GM19328 (cell line): Measurements from ENCODE around the gene KCTD15.

Experiments used
- ATAC-seq: cut with Tn5 transposase; IDR thresholded peaks from one replicate; pipeline ENCODE4 v1.9.1; 2021; ENCODE audit warnings: mild to moderate bottlenecking, moderate library complexity; ENCODE audit not compliant: unreplicated experiment

The KCTD15 gene, protein sequence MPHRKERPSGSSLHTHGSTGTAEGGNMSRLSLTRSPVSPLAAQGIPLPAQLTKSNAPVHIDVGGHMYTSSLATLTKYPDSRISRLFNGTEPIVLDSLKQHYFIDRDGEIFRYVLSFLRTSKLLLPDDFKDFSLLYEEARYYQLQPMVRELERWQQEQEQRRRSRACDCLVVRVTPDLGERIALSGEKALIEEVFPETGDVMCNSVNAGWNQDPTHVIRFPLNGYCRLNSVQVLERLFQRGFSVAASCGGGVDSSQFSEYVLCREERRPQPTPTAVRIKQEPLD

DNA sequence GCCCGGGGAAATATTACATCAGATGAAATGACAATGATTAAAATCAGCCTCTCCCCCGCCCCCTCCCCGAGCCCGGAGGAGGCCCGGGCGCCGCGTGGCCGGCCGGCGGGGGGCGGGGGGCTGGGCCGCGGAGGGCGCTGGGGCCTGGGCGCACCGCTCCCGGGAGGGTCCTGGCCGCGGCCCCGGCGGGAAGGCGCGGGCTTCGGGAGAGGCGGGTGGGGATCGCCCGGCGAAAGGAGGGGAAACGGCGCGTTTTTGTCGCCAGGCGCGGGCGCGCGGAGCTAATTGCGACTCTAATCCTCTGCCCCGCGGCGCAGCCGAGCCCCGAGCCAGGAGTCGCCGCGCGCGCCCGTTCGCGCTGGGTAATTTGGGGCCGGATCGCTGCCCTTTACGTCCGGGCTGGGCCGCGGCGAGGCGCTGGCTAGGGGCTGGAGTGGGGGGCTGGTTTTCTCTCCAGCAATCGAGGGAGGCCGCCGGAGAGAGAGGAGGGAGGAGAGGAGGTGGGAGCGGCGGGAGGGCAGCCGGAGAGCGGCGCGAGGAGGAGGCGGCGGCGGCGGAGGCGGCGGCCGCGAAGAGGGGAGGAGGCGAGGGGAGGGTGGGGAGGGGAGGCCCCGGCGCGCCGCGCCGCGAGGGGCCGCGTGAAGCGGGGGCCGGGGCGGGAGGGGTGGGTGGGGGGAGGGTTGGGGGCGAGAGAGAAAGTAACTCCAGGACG lies at the start of gene KCTD15:
Gene KCTD15 (plus strand): TSS at position 707 of the 712 bp plus-strand sequence. CDS start 3,585 bp downstream, outside the sequence.
- ATAC-seq, result no peak

DNA sequence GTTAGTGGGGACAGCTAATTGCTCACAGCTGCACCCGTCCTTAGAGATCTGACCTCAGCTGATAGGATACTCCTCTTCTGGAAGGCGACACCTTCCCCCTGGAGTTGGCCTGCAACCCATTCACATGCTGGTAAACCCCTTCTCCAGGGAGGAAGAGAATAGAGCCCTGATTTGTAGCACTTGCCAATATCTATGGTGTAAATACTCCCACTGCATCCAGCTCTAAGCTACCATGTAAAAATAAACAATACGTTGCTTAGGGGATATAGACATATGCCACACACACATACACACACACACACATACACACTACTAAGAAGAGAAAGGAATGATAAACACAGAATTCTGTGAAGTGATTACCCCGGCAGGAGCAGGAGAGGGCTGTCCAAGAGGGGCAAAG lies 49.4 kb upstream of the KCTD15 start:
- ATAC-seq, result no peak

DNA sequence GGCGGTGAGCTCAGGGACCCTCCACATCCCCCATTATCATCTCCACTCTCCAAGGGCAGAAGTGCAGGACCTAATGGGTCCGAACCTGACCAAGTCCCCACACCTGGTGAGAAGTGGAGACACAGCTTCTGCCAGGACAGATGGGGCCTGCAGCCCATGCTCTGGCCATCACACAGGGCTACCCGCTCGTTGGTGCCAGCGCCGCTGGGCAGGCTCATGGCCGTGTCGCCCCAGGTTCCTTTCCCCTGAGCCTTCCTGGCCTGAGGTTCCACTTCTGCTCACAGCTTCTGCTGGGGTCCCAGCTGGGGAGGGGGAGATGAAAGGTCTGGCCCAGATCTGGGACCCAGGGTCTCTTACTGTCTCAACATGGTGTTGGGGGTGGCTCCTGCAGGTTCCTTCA lies 48.4 kb upstream of the KCTD15 start:
- ATAC-seq, result no peak

DNA sequence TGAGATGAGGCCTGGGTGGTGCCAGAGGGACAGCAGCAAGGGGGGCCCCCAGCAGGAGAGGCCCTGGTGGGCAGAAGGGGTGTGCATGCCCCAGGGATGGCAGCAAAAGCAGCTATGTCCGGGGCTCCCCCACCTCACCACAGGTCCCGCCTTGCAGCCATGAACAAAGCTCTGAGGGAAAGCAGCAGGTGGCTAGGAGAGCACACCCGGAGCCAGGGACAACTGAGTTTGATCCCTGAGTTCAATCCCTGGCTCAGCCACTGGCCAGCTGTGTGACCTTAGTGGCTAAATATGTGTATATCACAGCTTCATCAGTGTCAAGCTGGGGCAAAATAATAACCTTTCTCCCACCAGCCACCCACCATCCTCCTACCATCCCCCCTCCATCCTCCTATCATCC lies 47.7 kb upstream of the KCTD15 start:
- no peak for ATAC-seq

DNA sequence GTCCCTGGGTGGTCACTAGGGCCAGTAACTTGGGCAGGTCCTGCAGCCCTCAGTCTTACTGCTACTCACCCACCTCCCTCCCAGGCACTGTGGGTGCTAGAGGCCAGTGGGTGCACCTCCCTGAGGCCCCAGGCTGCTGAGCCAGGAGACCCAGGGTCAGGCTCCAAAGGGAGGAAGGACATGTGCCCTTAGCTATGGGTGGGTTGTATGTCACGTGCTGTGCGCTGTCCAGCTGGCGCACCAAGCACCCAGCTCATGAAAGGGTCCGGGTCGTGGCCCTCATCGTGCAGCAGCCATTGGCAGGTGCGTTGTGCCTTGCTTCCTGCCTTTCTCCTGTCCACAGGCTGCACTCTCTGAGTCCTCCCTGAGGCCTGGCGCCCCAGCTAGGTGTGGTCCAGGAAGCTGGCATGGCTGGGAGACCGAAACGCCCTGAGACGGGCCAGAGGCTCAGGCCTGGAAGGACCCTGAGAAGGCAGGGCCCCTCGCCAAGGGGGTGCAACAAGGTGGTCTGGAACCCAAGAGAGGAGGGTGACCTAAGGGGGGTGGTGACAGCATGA lies 47.0 kb upstream of the KCTD15 start:
- no peak for ATAC-seq

DNA sequence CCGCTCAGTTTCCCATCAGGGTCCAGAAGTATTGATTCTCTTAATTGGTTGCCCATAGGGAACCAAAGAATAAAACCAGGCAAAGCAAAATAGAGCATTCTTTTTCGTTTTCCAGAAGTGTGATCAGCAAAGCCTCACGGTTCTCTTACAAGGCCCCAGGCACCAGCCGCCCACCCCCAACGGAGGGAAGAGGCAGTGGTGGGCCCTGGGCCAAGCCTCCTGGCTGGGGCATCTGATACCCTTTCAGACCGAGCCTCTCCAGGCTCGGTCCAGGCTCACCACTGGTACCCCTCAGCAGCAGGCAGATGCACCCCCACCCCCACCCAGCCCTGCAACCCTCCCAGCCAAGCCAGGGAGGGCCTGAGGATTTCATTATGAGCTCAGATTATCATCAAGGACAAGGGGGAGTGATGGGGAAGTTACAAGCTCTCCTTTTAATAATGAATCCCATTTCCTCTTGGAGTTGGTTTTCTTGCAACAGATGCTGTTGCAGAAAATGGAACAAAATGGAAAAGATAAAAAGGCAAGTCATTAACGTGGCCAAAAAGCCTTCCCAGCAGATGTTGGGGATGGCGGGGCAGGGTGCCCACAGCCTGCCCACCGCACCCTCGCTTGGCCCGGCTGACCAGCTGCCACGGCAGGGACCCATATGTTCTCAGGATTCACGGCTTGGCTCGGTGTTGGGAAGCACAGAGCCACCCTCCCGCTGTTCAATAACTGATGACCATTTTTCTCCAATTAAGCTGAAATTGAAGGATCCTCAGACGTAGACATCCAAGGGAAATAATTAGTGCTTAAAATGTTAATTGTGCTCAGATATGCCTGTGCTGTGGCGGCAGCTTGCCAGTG lies 45.9 kb upstream of the KCTD15 start:
- no peak for ATAC-seq

DNA sequence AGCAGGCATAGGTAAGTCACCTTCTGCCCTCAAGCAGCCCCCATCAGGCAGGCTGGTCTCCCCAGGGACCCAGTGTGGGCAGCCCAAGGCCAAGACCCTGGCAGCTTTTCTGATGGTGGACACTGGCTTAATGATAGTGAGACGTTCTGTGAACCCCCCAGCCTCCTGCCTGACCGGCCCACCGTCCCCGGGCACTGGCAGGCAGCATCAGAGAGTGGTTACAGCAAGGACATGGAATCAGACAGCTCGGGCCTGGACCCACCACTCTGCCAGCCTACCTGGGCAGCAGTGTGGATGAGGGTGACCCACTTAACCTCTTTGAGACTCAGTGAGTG lies 45.3 kb upstream of the KCTD15 start:
- no peak for ATAC-seq

DNA sequence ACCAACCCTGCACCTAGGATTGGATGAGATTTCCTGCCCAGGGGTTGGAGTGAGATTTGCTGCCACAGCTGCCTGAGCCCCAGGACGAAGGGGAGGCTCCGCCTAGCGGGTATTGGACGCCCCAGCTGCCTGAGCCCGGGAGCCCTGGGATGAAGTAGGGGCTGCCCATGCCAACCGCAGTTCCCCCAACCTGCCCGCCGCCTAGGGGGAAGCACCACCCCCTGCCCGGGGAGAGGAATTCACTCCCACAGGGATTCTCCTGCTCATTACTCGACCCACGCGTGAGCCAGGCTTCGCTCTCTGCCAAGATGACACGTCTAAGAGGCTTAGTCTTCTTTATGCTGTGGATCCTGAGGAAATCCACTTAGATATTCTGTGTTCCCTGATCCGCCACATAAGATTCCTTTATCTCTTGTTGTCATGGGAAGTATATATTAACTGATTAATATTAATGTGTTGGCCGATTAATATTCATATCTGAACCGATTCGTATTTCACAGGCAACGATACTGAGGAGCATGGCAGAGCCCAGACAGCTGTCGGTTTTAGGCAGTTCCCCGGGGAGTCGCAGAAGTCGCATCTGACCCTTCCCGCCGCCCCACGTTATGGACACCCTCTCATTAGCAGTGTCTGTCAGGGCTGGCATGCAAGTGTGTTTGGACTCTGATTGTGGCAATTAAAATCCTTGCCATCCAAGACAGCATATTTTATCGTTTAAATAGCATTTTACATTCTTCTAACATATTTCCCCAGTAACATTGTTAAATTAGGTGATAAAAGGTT lies 44.5 kb upstream of the KCTD15 start:
- ATAC-seq, result no peak

DNA sequence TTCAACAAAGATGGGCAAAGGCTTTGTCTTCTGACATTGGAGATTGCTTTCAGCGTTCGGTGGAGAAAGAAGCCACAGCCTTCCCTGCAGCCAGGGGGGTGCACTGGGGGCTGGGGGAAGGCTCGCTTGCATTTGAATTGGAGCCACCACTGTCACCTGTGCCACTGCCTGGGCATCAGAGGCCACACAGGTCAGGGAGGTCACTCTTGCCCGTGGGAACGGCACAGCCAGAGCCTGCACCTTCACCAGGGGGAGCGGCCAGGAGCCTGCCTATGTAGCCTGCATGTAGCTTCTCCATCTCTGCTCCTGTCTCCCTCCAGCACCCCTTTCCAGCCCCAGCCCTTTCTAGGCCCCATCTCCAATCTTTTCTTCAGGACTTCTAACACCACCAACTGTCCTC lies 43.7 kb upstream of the KCTD15 start:
- ATAC-seq, result no peak

DNA sequence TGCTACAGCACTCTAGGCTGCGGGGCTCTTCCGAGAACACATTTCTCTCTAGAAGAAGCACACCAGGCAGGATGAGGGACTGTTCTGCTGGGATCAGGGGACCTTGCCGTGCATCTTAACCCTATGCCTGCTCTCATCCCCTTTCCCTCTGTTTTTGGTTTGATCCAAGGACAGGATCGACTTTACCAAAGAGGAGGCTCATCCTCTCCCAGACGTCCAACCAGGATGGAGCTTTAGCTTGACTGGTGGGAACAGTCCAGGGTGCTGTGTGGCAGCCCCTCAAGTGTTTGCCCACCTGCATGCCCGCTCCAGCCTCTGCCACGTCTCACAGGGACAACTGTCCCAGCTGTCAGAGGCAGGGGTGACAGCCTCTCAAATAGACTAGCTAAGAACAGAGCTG lies 42.3 kb upstream of the KCTD15 start:
- no peak for ATAC-seq

DNA sequence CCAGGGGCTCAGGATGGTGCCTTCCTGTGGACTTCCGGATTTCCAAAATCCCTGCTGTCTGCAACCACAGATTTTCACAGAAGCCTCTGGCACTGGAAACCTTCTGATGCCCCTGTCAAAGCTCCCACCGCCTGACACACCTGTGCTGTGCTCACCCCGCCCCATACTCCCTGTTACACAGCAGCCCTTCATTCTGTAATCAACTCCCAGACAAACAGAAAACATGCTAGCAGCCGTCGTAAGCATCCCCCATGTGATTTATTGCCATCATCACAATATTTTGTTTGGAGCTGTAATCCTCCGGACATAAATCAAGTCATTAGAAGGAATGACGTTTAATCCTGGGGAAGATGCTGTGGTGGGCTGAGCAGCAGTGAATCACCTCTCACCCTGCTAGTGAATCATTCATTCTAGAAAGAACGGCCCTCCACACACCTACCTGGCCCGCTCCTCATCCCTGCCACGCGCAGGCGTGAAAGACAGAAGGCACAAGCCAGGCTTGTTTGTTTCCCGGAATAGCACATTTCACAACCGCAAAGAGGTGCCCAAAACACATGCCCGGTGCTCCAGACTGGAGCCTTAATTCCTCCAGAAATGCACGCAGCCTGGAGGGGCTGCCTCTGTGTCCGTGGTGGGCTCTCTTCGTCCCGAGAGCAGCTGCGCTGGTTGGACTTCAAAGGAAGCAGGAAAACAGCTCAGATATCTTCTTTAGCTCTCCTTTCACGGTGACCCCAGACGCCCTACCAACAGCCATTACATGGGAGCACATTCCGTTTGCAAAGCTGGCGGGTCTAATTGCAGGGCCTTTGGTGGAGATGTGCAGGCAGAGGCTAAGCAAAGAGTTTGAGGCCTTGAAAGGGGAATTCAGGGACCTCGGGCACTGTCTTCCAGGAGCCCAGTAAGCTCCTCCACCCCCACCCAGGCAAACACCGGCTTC lies 41.3 kb upstream of the KCTD15 start:
- ATAC-seq, result no peak

DNA sequence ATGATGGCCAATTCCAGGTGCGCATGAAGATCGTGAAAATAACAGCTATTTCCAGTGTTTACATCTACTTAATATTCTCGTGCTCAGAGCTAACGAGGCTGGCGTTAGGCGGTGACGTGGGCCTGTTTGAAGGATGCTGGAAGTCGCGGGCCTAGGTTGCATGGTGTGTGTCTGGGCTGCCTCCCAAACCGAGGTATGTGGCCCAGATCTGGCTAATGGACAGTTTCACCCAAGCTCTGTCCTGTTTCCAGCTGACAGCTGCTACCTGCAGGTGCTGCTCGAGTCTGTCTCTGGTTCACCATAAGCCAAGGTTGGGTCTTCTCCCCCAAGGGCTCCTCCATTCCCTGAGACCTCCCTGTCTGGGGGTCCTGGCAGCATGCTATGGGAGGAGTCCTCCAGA lies 40.5 kb upstream of the KCTD15 start:
- ATAC-seq, result no peak

DNA sequence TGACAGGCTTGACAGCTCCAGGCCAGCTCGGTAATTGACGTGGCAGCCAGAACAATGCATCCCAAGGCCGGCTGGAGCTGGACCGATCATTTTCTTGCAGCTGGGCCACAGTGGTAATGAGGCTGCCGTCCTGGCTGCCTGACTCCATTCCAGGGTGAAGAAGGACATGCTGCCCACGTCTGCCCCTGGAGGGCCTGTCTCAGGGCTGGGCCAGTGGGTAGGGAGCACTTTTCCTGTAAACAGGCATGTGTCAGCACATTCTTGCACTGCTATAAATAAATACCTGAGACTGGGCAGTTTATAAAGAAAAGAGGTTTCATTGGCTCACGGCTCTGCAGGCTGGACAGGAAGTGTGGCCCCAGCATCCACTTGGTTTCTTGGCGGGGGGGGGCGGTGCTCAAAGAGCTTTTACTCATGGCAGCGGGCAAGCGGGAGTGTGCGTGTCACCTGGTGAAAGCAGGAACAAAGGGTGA lies 38.1 kb upstream of the KCTD15 start:
- no peak for ATAC-seq

DNA sequence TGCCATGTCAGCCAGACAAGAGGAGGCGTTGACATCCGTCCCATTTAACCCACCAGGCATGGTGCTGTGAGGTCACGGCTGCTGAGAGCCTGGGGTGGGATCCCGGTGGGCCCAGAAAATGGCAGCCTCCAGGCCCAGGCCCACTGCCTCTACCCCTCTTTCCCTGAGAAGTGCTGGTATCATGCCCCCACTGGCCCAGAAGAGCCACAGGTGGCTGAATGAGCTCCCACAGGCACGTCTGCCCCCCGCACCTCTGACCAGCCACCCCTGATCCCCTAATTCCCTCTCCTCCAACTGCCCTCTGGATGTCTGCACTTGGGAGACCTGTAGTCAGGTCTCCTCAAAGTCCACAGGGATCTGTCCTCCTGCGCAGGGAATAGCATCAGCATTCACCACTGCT lies 37.3 kb upstream of the KCTD15 start:
- no peak for ATAC-seq

DNA sequence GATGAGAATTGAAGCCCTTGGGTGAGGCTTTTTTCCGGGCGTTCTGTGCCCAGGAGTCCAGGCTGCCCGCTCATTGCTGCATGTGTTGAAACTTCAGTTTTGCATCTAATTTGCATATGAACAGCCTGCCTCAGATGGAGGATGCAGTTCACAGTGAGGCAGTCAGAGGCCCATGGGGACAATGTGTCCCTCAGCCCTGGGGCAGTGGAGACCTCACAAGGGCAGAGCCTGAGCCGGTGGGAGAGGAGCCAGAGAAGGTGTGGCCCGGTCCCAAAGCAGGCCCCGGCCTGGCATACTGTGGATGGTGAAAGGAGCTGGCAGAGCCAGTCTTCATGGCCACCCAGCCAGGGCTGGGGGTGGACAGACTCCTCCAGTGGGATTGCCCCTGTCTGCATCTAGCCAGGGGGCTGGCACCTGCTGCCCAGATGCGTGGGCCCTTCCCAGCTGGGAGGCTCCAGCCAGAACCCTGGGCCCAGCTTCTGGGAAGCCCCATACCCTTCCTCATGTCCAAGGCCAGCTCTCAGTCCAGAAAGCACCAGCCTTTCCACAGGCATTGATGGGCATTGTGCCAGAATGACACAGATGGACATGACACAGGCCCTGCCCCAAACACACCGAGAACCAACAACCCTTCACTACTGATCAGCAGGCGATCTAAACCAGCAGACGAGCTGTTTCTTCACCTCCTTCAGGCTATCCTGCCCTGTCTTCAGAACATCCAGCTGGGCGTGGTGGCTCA lies 32.9 kb upstream of the KCTD15 start:
- ATAC-seq, result no peak

DNA sequence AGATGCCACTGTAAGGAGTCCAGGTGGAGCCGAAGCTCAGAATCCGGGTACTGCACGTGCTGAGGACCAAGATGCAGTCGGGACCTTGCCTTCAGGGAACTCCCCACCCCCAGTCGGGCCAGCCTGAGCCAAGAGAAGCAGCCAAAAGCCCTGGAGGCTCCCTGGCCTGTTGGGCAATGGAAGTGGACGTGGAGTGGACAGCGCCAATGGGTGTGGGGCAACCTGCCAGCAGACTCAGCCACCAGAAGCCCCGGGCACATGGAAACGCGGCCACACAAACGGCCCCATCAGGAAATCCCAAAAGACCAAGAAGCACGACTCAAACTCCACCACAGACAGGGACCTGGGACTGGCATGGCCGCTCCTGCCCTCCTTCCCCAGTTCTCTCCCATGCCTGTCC lies 30.0 kb upstream of the KCTD15 start:
- no peak for ATAC-seq

DNA sequence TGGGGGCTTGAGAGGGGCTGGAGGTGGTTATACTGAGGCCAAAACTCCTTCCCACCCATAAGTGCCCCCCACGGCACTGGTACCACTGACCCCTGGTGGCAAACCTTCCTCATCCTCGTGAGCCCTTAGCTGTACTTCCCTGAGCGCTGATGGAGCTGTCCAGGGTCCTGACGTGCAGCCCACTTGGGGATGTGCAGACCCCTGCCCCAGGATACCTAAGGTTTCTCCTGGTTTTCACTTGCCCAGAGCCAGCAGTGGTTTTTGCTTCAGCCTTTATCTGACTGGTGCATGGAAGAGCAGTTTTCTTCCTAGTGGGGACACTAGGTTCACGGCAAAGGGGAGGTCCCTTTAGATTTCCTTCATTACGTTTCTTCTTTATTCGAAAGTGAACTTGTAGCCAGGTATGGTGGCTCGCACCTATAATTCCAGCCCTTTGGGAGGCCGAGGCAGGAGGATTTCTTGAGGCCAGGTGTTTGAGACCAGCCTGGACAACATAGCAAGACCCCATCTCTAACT lies 28.7 kb upstream of the KCTD15 start:
- ATAC-seq, result no peak

DNA sequence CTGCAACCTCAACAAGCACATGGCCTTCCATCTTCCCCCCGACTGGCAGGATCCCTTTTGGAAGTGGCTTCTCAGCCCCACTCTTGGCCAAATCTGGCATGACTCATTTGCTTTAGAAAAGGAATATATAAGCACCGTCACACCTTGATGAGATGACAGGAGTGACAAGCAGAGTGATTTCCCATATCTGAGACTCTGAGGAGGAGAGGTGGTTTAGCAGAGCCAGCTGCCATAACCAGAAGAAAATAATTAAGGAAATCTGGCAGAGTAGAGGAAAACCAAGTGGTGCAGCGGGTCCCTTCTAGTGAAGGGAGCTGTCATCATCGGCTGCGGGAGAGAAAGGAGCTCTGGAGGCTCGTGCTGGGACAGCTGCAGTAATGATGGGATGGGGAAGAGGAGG lies 27.5 kb upstream of the KCTD15 start:
- no peak for ATAC-seq

DNA sequence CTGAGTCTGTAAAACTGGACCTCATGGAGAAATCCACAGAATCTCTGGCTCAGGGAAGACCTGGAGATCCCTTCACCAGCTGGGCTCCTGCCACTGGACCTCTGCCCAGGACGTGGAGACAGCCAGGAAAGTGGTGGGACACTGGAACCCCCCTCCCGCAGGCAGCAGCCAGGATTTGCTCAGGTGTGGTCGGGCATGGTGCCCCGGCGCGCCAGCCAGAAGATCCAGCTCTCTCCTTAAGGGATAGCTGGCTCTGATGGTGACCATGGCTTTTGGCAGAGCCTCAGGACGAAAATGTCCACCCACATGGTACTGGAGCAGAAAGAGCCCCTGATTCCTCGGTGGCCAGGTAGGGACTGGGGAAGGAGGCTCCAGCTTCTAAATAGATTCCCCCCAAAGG lies 26.6 kb upstream of the KCTD15 start:
- no peak for ATAC-seq
